Lower leg skin (tissue), 3 donors: ENCODE results near the gene MYADML2.

ENCODE experiments used
- CTCF ChIP-seq, 3 donors: fragments of 450-650 bp; IDR thresholded peaks; one replicate each; pipeline ENCODE4 v1.5.1; 2016; ENCODE audit warnings: antibody characterized with exemption in 3 of 3, mild to moderate bottlenecking in 3 of 3, moderate library complexity in 2 of 3
- POLR2A ChIP-seq, 2 donors: fragments of 450-650 bp; IDR thresholded peaks; one replicate each; pipeline ENCODE4 v1.6.1; 2016 to 2017; ENCODE audit warnings: antibody characterized with exemption in 2 of 2, mild to moderate bottlenecking in 1 of 2, moderate library complexity in 1 of 2

- no peak for TF ChIP-seq POLR2A (IDR thresholded peaks at IDR 0.05)
- no peak for TF ChIP-seq CTCF (IDR thresholded peaks at IDR 0.05)
Measured at GRCh38 chr17:81908793-81909192, 38.2 kb downstream of the MYADML2 start.
